Ishikawa (cell line): ENCODE results near the gene ATXN10.

Experiments
- CEBPB ChIP-seq: IDR thresholded peaks from 2 replicates; pipeline ENCODE4 v1.6.1; 2012
- CREB1 ChIP-seq: IDR thresholded peaks from 2 replicates; pipeline ENCODE4 v1.6.1; 2012; ENCODE audit warnings: low read depth
- EGR1 ChIP-seq: IDR thresholded peaks from 2 replicates; pipeline ENCODE4 v1.6.1; 2012
- EP300 ChIP-seq: IDR thresholded peaks from 2 replicates; pipeline ENCODE4 v1.6.1; 2012; ENCODE audit warnings: borderline replicate concordance
- FOXM1 ChIP-seq: IDR thresholded peaks from 2 replicates; pipeline ENCODE4 v1.6.1; 2012; ENCODE audit warnings: low read depth, borderline replicate concordance
- NFIC ChIP-seq: IDR thresholded peaks from 2 replicates; pipeline ENCODE4 v1.6.1; 2012
- RAD21 ChIP-seq: IDR thresholded peaks from 2 replicates; pipeline ENCODE4 v1.6.1; 2012; ENCODE audit warnings: low read depth
- TAF1 ChIP-seq: IDR thresholded peaks from 2 replicates; pipeline ENCODE4 v1.6.1; 2012; ENCODE audit warnings: low read depth, mild to moderate bottlenecking
- TCF12 ChIP-seq: IDR thresholded peaks from 2 replicates; pipeline ENCODE4 v1.6.1; 2012; ENCODE audit warnings: low read depth
- TEAD4 ChIP-seq: IDR thresholded peaks from 2 replicates; pipeline ENCODE4 v1.6.1; 2012
- YY1 ChIP-seq: IDR thresholded peaks from 2 replicates; pipeline ENCODE4 v1.6.1; 2012; ENCODE audit warnings: low read depth
- ZBTB7A ChIP-seq: IDR thresholded peaks from 2 replicates; pipeline ENCODE4 v1.6.1; 2012; ENCODE audit warnings: low read depth
- TF ChIP-seq, protein P1 (sequence below): IDR thresholded peaks from 2 replicates; pipeline ENCODE4 v1.6.1; 2012
- TF ChIP-seq, protein P2 (sequence below): IDR thresholded peaks from 2 replicates; pipeline ENCODE4 v1.6.1; 2012
- TF ChIP-seq, protein P3 (sequence below): IDR thresholded peaks from 2 replicates; pipeline ENCODE4 v1.6.1; 2012; ENCODE audit warnings: low read depth, mild to moderate bottlenecking

Gene ATXN10

DNA sequence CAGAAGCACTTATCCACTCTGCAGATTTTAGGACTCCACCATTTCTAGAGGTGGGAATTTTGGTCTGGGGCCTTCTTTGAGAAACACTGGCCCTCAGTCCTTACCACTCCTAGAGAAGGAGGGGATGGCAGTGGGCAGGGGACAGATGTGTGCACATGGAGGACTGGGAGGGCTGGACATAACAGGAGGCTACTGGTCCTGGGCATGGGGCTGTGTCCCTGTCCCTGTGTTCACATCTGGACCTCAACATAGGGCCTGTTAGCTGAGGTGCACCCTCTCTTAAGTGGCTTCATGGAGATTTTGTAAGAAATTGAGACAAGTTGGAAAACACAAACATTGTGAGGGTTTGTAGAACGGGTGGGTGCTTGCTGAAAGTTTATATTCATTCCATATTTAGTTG, 103.4 kb downstream of the ATXN10 start:
- TF ChIP-seq, protein P1, sequence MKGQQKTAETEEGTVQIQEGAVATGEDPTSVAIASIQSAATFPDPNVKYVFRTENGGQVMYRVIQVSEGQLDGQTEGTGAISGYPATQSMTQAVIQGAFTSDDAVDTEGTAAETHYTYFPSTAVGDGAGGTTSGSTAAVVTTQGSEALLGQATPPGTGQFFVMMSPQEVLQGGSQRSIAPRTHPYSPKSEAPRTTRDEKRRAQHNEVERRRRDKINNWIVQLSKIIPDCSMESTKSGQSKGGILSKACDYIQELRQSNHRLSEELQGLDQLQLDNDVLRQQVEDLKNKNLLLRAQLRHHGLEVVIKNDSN = no peak
- TF ChIP-seq CREB1 = no peak
- no peak for TF ChIP-seq FOXM1
- no peak for TF ChIP-seq YY1
- TF ChIP-seq ZBTB7A = no peak
- no peak for TF ChIP-seq CEBPB
- TF ChIP-seq NFIC = no peak
- TF ChIP-seq EP300 = no peak
- TF ChIP-seq EGR1 = no peak
- TF ChIP-seq, protein P2, sequence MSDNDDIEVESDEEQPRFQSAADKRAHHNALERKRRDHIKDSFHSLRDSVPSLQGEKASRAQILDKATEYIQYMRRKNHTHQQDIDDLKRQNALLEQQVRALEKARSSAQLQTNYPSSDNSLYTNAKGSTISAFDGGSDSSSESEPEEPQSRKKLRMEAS = no peak
- no peak for TF ChIP-seq TEAD4
- TF ChIP-seq TCF12 = no peak

- no peak for TF ChIP-seq EP300
- no peak for TF ChIP-seq FOXM1
- TF ChIP-seq, protein P1 = no peak
- TF ChIP-seq ZBTB7A = no peak
- no peak for TF ChIP-seq EGR1
- no peak for TF ChIP-seq TCF12
- TF ChIP-seq NFIC = no peak
- TF ChIP-seq TEAD4 = no peak
- TF ChIP-seq, protein P2 = no peak
- no peak for TF ChIP-seq TAF1
- no peak for TF ChIP-seq CREB1
- no peak for TF ChIP-seq RAD21
These were observed 104.1 kb downstream of the ATXN10 start for GRCh38 chr22:45775569-45776312.

- no peak for TF ChIP-seq RAD21
- no peak for TF ChIP-seq EP300
- no peak for TF ChIP-seq TCF12
- TF ChIP-seq YY1 = no peak
- TF ChIP-seq CEBPB = no peak
- no peak for TF ChIP-seq EGR1
- TF ChIP-seq ZBTB7A = no peak
- TF ChIP-seq FOXM1 = no peak
- no peak for TF ChIP-seq NFIC
- TF ChIP-seq, protein P2 = no peak
- TF ChIP-seq TAF1 = no peak
These were observed 104.6 kb downstream of the ATXN10 start for GRCh38 chr22:45776313-45776585.

DNA sequence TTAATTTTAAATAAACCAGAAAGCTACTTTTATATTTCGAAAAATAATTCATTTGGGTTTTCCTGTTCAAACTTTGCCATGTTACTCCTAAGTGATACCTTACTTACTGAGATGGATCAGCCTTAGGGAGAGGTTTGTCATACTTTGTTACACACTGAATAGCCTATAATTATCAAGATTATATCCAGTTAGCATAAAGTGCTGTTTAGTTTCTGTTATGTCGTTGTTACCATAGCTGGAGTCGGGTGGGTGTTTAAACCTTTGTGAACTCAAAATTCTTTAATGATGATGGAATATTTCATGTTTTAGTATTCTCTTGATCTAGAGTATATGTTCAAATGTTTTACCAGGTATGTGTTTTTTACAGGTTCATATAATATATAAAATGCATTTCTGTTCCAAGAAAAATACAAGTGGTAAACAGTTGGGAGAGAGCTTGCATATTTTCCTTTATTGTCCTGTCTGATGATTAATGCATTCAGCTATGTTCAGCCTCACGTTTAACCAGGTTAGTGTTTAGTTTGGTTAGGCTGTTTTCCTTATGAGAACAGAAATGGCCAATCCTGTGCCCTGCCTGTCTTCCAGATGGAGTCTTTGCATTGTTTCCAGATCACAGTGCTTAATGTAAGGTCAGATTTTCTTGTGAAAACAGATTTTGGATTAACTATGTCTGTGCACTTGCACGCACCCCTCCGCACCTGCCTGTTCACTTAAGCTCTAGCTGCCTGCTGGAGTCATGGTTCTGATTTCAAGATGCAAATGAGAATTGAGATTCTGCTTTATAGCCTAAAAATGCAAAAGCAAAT, 105.6 kb downstream of the ATXN10 start:
- TF ChIP-seq CREB1 = no peak
- TF ChIP-seq, protein P1 = no peak
- no peak for TF ChIP-seq TCF12
- TF ChIP-seq TEAD4 = no peak
- TF ChIP-seq NFIC = no peak
- no peak for TF ChIP-seq EP300
- no peak for TF ChIP-seq CEBPB
- no peak for TF ChIP-seq FOXM1
- TF ChIP-seq, protein P3, sequence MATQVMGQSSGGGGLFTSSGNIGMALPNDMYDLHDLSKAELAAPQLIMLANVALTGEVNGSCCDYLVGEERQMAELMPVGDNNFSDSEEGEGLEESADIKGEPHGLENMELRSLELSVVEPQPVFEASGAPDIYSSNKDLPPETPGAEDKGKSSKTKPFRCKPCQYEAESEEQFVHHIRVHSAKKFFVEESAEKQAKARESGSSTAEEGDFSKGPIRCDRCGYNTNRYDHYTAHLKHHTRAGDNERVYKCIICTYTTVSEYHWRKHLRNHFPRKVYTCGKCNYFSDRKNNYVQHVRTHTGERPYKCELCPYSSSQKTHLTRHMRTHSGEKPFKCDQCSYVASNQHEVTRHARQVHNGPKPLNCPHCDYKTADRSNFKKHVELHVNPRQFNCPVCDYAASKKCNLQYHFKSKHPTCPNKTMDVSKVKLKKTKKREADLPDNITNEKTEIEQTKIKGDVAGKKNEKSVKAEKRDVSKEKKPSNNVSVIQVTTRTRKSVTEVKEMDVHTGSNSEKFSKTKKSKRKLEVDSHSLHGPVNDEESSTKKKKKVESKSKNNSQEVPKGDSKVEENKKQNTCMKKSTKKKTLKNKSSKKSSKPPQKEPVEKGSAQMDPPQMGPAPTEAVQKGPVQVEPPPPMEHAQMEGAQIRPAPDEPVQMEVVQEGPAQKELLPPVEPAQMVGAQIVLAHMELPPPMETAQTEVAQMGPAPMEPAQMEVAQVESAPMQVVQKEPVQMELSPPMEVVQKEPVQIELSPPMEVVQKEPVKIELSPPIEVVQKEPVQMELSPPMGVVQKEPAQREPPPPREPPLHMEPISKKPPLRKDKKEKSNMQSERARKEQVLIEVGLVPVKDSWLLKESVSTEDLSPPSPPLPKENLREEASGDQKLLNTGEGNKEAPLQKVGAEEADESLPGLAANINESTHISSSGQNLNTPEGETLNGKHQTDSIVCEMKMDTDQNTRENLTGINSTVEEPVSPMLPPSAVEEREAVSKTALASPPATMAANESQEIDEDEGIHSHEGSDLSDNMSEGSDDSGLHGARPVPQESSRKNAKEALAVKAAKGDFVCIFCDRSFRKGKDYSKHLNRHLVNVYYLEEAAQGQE = no peak
- TF ChIP-seq RAD21 = no peak
- no peak for TF ChIP-seq TAF1
- TF ChIP-seq ZBTB7A = no peak
- TF ChIP-seq EGR1 = no peak

- TF ChIP-seq TAF1 (no peak), EGR1 (no peak), NFIC (no peak), RAD21 (no peak), FOXM1 (no peak), TEAD4 (no peak), EP300 (no peak), ZBTB7A (no peak), CEBPB (no peak), TCF12 (no peak), CREB1 (no peak), YY1 (no peak)
- TF ChIP-seq, protein P1 = no peak
- TF ChIP-seq, protein P3 = no peak
- TF ChIP-seq, protein P2 = no peak
These were observed 106.3 kb downstream of the ATXN10 start for GRCh38 chr22:45777852-45778375.
